ENCODE results near the gene ERO1A. TPM values are rescaled to one million over a fixed set of nuclear protein-coding genes. Genes with fewer than 3 reads are reported as not detected.

The ERO1A gene, protein sequence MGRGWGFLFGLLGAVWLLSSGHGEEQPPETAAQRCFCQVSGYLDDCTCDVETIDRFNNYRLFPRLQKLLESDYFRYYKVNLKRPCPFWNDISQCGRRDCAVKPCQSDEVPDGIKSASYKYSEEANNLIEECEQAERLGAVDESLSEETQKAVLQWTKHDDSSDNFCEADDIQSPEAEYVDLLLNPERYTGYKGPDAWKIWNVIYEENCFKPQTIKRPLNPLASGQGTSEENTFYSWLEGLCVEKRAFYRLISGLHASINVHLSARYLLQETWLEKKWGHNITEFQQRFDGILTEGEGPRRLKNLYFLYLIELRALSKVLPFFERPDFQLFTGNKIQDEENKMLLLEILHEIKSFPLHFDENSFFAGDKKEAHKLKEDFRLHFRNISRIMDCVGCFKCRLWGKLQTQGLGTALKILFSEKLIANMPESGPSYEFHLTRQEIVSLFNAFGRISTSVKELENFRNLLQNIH
- 10 to 100 TPM; 22.2 to 42.3 TPM for total RNA-seq
- 10 to 100 TPM; 16.5 to 17.8 TPM for polyA plus RNA-seq

DNA sequence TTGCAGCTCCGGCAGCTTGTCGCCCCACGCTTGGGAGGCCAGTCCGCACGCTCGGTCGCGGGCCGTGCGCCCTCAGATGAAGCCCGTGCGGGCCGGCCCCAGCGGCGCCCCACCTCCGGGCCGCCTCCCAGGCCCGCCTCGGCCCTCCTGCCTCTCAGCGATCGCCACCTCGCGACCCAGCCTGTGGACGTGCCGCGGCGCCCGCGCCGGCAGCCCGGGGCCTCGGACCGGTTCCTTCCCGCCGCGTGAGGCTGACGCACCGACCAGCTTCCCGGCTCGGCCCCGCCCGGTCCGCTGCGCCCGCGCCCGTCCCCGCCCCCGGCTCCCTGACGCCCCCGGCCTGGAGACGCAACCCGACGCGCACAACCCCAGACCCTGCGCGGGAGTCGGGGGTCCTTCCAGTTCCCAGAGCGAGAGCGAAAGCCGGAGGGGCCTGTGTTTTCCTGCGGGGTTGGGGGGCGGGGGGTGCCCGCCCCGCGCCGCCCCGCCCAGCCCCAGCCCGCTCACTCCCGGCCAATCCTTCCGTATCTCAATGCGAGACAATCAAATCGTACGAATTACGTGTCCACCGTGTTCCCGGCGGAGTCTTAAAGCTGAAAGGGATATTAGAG, at the start of gene ERO1A:
TSS of gene ERO1A (minus strand) at position 78 of the 611 bp plus-strand sequence. CDS start at position 1, 77 bp downstream.
- peak; percentile 70 for DNase-seq (ENCODE audit: low spot score)
- TF ChIP-seq TAF1 (conservative IDR thresholded peaks at IDR 0.05) (no peak), SP1 (IDR thresholded peaks at IDR 0.05) (peak; percentile 8), RAD21 (IDR thresholded peaks at IDR 0.05) (peak in 1 of 2 donors; percentile 15), RXRA (IDR thresholded peaks at IDR 0.05) (no peak), GABPA (IDR thresholded peaks at IDR 0.05 in 1 of 2, conservative IDR thresholded peaks at IDR 0.05 in 1 of 2) (no peak), HNF4G (IDR thresholded peaks at IDR 0.05) (no peak)
- TF ChIP-seq, protein P1, sequence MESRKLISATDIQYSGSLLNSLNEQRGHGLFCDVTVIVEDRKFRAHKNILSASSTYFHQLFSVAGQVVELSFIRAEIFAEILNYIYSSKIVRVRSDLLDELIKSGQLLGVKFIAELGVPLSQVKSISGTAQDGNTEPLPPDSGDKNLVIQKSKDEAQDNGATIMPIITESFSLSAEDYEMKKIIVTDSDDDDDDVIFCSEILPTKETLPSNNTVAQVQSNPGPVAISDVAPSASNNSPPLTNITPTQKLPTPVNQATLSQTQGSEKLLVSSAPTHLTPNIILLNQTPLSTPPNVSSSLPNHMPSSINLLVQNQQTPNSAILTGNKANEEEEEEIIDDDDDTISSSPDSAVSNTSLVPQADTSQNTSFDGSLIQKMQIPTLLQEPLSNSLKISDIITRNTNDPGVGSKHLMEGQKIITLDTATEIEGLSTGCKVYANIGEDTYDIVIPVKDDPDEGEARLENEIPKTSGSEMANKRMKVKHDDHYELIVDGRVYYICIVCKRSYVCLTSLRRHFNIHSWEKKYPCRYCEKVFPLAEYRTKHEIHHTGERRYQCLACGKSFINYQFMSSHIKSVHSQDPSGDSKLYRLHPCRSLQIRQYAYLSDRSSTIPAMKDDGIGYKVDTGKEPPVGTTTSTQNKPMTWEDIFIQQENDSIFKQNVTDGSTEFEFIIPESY (IDR thresholded peaks at IDR 0.05): no peak
- TF ChIP-seq, protein P2, sequence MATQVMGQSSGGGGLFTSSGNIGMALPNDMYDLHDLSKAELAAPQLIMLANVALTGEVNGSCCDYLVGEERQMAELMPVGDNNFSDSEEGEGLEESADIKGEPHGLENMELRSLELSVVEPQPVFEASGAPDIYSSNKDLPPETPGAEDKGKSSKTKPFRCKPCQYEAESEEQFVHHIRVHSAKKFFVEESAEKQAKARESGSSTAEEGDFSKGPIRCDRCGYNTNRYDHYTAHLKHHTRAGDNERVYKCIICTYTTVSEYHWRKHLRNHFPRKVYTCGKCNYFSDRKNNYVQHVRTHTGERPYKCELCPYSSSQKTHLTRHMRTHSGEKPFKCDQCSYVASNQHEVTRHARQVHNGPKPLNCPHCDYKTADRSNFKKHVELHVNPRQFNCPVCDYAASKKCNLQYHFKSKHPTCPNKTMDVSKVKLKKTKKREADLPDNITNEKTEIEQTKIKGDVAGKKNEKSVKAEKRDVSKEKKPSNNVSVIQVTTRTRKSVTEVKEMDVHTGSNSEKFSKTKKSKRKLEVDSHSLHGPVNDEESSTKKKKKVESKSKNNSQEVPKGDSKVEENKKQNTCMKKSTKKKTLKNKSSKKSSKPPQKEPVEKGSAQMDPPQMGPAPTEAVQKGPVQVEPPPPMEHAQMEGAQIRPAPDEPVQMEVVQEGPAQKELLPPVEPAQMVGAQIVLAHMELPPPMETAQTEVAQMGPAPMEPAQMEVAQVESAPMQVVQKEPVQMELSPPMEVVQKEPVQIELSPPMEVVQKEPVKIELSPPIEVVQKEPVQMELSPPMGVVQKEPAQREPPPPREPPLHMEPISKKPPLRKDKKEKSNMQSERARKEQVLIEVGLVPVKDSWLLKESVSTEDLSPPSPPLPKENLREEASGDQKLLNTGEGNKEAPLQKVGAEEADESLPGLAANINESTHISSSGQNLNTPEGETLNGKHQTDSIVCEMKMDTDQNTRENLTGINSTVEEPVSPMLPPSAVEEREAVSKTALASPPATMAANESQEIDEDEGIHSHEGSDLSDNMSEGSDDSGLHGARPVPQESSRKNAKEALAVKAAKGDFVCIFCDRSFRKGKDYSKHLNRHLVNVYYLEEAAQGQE (IDR thresholded peaks at IDR 0.05): peak; percentile 14
- under 1% methylated on average over 78 of the region's 78 CpGs for WGBS
- H3K27me3 ChIP-seq (ENCODE audit: control insufficient read depth in 4 of 4, insufficient read depth in 4 of 4, low read length in 3 of 4): no peaks in the 10 kb centered on the region
- H3K4me3 ChIP-seq (ENCODE audit: low read depth in 1 of 3, low read length in 3 of 3): peak within 1 kb of the TSS; percentile 86 to 94 (median 87)
- no peaks in the 10 kb centered on the region for H3K9me3 ChIP-seq (ENCODE audit: control insufficient read depth in 4 of 4, low read length in 3 of 4)
- peak within 1 kb of the TSS; percentile 69 to 89 for H3K9ac ChIP-seq (ENCODE audit: low read depth in 1 of 2, low read length in 2 of 2)
- peak within 1 kb of the TSS; percentile 97 to 99 for H3K27ac ChIP-seq (ENCODE audit: low read depth in 1 of 2, low read length in 2 of 2)
- peaks cover 0 to 18% (median 14%) of the 10 kb centered on the region in 4 donors for H3K4me1 ChIP-seq (ENCODE audit: control insufficient read depth in 4 of 4, insufficient read depth in 4 of 4, low read length in 3 of 4)
- H3K36me3 ChIP-seq (ENCODE audit: control insufficient read depth in 4 of 4, insufficient read depth in 3 of 4, low read depth in 1 of 4, low read length in 3 of 4): no peaks in the 10 kb centered on the region

DNA sequence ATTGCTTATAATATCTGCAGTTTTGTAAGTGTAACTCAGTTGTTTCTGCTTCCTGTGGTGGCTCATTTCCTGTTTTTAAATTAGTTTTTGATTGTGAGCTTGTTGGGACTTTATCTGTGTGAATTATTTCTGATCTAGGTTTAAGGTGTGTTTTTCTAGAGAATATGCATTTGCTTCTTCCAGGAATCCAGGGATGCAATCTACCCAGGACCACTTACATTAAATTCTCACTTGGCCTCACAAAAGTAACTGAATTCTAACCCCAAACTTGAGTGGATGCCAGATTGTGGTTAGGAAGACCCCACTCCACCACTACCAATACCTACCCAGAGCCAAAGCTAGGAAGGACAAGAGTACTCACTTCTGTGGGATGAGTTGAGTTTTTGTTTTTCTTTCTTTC, 46.5 kb upstream of the ERO1A start:
- H3K4me3 ChIP-seq (ENCODE audit: low read depth in 1 of 3, low read length in 3 of 3): no peak overlapping the region
- peak overlapping the region; percentile 63 to 67 for H3K27ac ChIP-seq (ENCODE audit: low read depth in 1 of 2, low read length in 2 of 2)
- no peaks in the 10 kb centered on the region for H3K27me3 ChIP-seq (ENCODE audit: control insufficient read depth in 4 of 4, insufficient read depth in 4 of 4, low read length in 3 of 4)
- H3K9ac ChIP-seq (ENCODE audit: low read depth in 1 of 2, low read length in 2 of 2): peak overlapping the region in 1 of 2 donors; percentile 78
- H3K4me1 ChIP-seq (ENCODE audit: control insufficient read depth in 4 of 4, insufficient read depth in 4 of 4, low read length in 3 of 4): peaks cover 4 to 22% (median 6%) of the 10 kb centered on the region in 4 donors
- peaks cover 0 to 5% (median 3%) of the 10 kb centered on the region in 4 donors for H3K36me3 ChIP-seq (ENCODE audit: control insufficient read depth in 4 of 4, insufficient read depth in 3 of 4, low read depth in 1 of 4, low read length in 3 of 4)
- TF ChIP-seq TAF1 (conservative IDR thresholded peaks at IDR 0.05): no peak
- H3K9me3 ChIP-seq (ENCODE audit: control insufficient read depth in 4 of 4, low read length in 3 of 4): no peaks in the 10 kb centered on the region
- DNase-seq (ENCODE audit: low spot score): no peak

DNA sequence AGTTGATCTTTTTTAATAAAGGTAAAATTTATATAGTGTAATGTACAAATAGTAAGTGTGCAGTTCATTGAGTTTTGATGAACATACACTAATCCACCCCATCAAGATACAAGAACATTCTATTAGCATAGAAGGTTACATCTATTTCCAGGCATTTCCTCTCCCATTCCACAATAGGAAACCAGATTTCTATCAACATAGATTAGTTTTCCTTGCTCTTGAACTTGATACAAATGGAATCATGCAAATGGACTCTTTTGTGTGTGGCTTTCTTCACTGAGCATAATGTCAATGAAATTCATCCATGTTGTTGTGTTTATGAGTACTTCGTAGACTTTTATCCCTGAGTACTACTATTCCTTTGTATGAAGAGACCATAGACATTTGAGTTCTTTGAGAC, 45.4 kb upstream of the ERO1A start:
- no peaks in the 10 kb centered on the region for H3K9me3 ChIP-seq (ENCODE audit: control insufficient read depth in 4 of 4, low read length in 3 of 4)
- no peak overlapping the region for H3K4me3 ChIP-seq (ENCODE audit: low read depth in 1 of 3, low read length in 3 of 3)
- H3K27me3 ChIP-seq (ENCODE audit: control insufficient read depth in 4 of 4, insufficient read depth in 4 of 4, low read length in 3 of 4): no peaks in the 10 kb centered on the region
- no peak for DNase-seq (ENCODE audit: low spot score)
- H3K36me3 ChIP-seq (ENCODE audit: control insufficient read depth in 4 of 4, insufficient read depth in 3 of 4, low read depth in 1 of 4, low read length in 3 of 4): peaks cover 0 to 2% (median under 1%) of the 10 kb centered on the region in 4 donors
- no peak overlapping the region for H3K9ac ChIP-seq (ENCODE audit: low read depth in 1 of 2, low read length in 2 of 2)
- no peak overlapping the region for H3K27ac ChIP-seq (ENCODE audit: low read depth in 1 of 2, low read length in 2 of 2)
- 98% methylated on average over 1 of the region's 1 CpG for WGBS
- H3K4me1 ChIP-seq (ENCODE audit: control insufficient read depth in 4 of 4, insufficient read depth in 4 of 4, low read length in 3 of 4): peaks cover 7 to 32% (median 10%) of the 10 kb centered on the region in 4 donors
- TF ChIP-seq RXRA (IDR thresholded peaks at IDR 0.05) (no peak), RAD21 (IDR thresholded peaks at IDR 0.05) (no peak), JUND (IDR thresholded peaks at IDR 0.05) (no peak), SP1 (IDR thresholded peaks at IDR 0.05) (no peak), YY1 (IDR thresholded peaks at IDR 0.05) (no peak), TAF1 (conservative IDR thresholded peaks at IDR 0.05) (no peak), GABPA (IDR thresholded peaks at IDR 0.05 in 1 of 2, conservative IDR thresholded peaks at IDR 0.05 in 1 of 2) (no peak)
- TF ChIP-seq, protein P3, sequence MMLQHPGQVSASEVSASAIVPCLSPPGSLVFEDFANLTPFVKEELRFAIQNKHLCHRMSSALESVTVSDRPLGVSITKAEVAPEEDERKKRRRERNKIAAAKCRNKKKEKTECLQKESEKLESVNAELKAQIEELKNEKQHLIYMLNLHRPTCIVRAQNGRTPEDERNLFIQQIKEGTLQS (IDR thresholded peaks at IDR 0.05): no peak
- TF ChIP-seq, protein P4, sequence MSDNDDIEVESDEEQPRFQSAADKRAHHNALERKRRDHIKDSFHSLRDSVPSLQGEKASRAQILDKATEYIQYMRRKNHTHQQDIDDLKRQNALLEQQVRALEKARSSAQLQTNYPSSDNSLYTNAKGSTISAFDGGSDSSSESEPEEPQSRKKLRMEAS (IDR thresholded peaks at IDR 0.05): no peak
- TF ChIP-seq, protein P2 (IDR thresholded peaks at IDR 0.05): no peak

All from liver (tissue), 9 donors.